ENCODE results near the gene UBE2D3. TPM values are rescaled to one million over a fixed set of nuclear protein-coding genes. Genes with fewer than 3 reads are reported as not detected.

The UBE2D3 gene
- total RNA-seq, 1 experiment from 2014 or later, result 191 TPM

DNA sequence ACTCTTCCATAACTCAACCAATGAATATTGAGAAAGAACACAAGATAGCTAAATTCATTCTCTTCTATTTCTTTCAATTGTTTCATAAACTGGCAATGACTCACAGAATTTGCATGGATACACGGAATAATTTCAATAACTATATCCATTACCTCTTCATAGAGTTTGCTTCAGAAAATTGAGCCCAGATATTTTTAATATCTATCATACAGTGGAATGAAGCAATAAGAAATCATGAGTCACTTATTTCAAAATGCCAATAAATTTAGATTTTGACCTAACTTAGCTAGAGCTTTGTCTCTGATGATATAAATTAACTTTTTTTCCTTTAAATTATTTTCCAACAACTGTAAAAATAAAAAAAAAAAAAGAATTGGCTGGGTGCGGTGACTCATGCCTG, 44.3 kb downstream of the UBE2D3 start:
- ChIA-PET CTCF (interaction anchor here (0.6 kb wide), 1 partner anchor 15 kb away, joined by 3 read pairs; no protein-coding TSS in a partner anchor), POLR2A (interaction anchor here (0.6 to 0.7 kb wide), 3 partner anchors 29 to 86 kb away, joined by 3 to 5 read pairs (median 3); partner anchors contain the start of gene CISD2)

GRCh38 chr4:102781570-102781969, 45.8 kb downstream of the UBE2D3 start:
- DNase-seq (ENCODE audit: low read depth, low spot score), result no peak
- POLR2A ChIA-PET, result no interaction called here
- ATAC-seq, result no peak
- H3K4me1 ChIP-seq (ENCODE audit: control insufficient read depth, insufficient read depth, low read length), result no peaks in the 10 kb centered on the region
- no peak overlapping the region for H3K27ac ChIP-seq (ENCODE audit: low read length)
- intact Hi-C loops (cut with micrococcal nuclease; ENCODE audit: unreplicated experiment), result no loop called here
- no peak for TF ChIP-seq REST (IDR thresholded peaks at IDR 0.05; ENCODE audit: insufficient read depth in 1 of 2, low read depth in 2 of 2, low read length in 1 of 2)
- TF ChIP-seq POLR2AphosphoS5 (IDR thresholded peaks at IDR 0.05; ENCODE audit: low read depth, low read length), result no peak
- TF ChIP-seq CTCF (IDR thresholded peaks at IDR 0.05), result no peak
- TF ChIP-seq SIN3A (IDR thresholded peaks at IDR 0.05; ENCODE audit: borderline replicate concordance, insufficient read depth, low read depth, low read length), result no peak
- no peak for TF ChIP-seq TCF7L2 (IDR thresholded peaks at IDR 0.05; ENCODE audit: low read depth, low read length)
- H3K4me3 ChIP-seq (ENCODE audit: low read depth in 2 of 2, low read length in 2 of 2), result no peak overlapping the region
- CTCF ChIA-PET, result no interaction called here
- BruUV-seq (replicated peaks), result no TSS peak
- in situ Hi-C loops (cut with HindIII; ENCODE audit: low pct_unique_long_range_greater_than_20kb, low sequenced_read_pairs), result no loop called here
- no peaks in the 10 kb centered on the region for H3K9me3 ChIP-seq (ENCODE audit: control insufficient read depth, insufficient read depth, low read depth, low read length)
- H3K36me3 ChIP-seq (ENCODE audit: control insufficient read depth, insufficient read depth, low read length), result no peaks in the 10 kb centered on the region
- H3K27me3 ChIP-seq (ENCODE audit: control insufficient read depth, insufficient read depth, low read length), result no peaks in the 10 kb centered on the region

More for the DNA sequence above, 44.3 kb downstream of the UBE2D3 start:
- ATAC-seq (no peak), DNase-seq (ENCODE audit: low read depth, low spot score) (no peak)
- in situ Hi-C loops (cut with HindIII; ENCODE audit: low pct_unique_long_range_greater_than_20kb, low sequenced_read_pairs), result no loop called here
- no peak overlapping the region for H3K4me3 ChIP-seq (ENCODE audit: low read depth in 2 of 2, low read length in 2 of 2)
- BruUV-seq (replicated peaks), result no TSS peak
- intact Hi-C loops (cut with micrococcal nuclease; ENCODE audit: unreplicated experiment), result no loop called here
- no peaks in the 10 kb centered on the region for H3K4me1 ChIP-seq (ENCODE audit: control insufficient read depth, insufficient read depth, low read length)
- TF ChIP-seq REST (IDR thresholded peaks at IDR 0.05; ENCODE audit: insufficient read depth in 1 of 2, low read depth in 2 of 2, low read length in 1 of 2) (no peak), POLR2AphosphoS5 (IDR thresholded peaks at IDR 0.05; ENCODE audit: low read depth, low read length) (no peak), CTCF (IDR thresholded peaks at IDR 0.05) (no peak), TCF7L2 (IDR thresholded peaks at IDR 0.05; ENCODE audit: low read depth, low read length) (no peak), SIN3A (IDR thresholded peaks at IDR 0.05; ENCODE audit: borderline replicate concordance, insufficient read depth, low read depth, low read length) (no peak)
- no peak overlapping the region for H3K27ac ChIP-seq (ENCODE audit: low read length)
- no peaks in the 10 kb centered on the region for H3K9me3 ChIP-seq (ENCODE audit: control insufficient read depth, insufficient read depth, low read depth, low read length)
- no peaks in the 10 kb centered on the region for H3K36me3 ChIP-seq (ENCODE audit: control insufficient read depth, insufficient read depth, low read length)
- H3K27me3 ChIP-seq (ENCODE audit: control insufficient read depth, insufficient read depth, low read length), result no peaks in the 10 kb centered on the region
